G401.6 (cell line): ENCODE data around the gene TMEM255B.
"Not testable (repeated sequence)": the region's sequence is repeated elsewhere in the genome, so short reads cannot be mapped to it uniquely, and the experiment has no call there.

ENCODE experiments used
- FAIRE-seq: peaks from 2 replicates; lab custom pipeline; 2012; peaks lifted over from hg19 to GRCh38; lab: Jason Lieb, UNC

TMEM255B gene

GRCh38 chr13:113787694-113788093, 28.7 kb downstream of the TMEM255B start:
- FAIRE-seq: no peak

- no peak for FAIRE-seq
These were observed 29.5 kb downstream of the TMEM255B start for GRCh38 chr13:113788413-113789135.

DNA sequence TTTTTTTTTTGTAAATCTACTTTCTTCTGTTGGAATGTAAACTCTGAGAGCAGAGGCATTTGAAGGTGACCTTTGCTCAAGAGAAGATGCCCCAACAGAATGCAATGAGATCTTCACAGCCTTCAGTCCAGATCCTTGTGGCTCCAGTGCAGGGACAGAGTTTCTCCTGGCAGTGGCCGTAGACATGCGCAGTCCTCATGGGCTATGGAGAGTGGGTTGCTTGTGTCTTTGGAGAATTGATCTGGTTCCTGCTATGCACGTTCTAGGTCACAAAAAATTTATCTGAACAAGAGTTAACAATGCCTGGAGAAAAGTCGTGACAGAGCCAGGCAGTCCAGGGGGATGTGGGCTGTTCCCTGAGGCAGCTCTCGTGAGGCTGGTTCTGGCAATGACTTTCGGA, 30.1 kb downstream of the TMEM255B start:
- no peak for FAIRE-seq

GRCh38 chr13:113789931-113790330, 30.9 kb downstream of the TMEM255B start:
- FAIRE-seq: not testable (repeated sequence)

- no peak for FAIRE-seq
These were observed 32.2 kb downstream of the TMEM255B start for GRCh38 chr13:113791226-113791625.

DNA sequence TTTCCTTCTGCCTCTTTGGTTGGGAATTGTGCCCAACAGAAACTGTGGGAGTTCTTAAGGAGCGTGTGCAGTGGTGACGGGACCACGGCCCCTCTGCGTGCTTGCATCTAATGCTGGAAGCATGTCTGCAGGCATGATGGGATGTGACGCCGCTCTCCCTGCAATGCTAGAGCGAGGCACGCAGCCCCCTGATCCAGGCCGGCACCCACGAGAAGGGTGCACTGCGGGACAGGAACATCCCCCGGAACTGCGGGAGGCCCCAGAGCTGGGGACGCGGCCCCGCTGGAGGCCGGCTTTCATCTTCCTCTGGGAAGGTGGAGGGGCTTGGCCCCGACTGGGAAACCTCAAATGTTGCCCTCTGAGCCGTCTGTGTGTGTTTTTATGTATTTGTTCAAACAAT, 32.7 kb downstream of the TMEM255B start:
- no peak for FAIRE-seq

DNA sequence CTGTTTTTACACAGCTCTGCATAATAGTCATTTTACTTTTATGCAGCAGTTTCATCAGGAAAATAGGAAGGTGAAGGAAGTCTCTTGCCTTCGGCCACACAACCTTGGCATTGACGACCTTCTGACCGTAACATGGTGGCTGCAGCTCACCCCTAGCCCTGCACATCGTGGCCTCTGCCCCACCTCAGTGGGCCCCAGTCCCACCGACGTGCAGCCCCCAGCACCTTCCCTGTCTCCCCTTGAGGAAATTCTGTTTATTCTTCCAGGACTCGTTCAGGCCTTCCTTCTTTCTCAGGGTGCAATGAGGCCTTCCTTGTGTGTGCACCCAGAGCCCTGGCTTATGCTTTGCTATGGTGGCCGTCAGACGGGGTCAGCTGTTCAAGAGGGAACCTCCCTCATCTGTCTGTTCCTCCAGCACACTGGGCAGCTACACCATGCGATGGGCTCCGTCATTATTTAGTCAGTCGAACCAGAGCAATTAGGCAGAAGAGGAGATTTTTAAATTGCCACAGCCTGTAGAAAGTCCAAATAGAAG, 33.3 kb downstream of the TMEM255B start:
- FAIRE-seq: no peak

GRCh38 chr13:113792886-113793717, 34.1 kb downstream of the TMEM255B start:
- no peak for FAIRE-seq

GRCh38 chr13:113793718-113794085, 34.7 kb downstream of the TMEM255B start:
- FAIRE-seq: no peak

- FAIRE-seq: no peak
These were observed 35.1 kb downstream of the TMEM255B start for GRCh38 chr13:113794086-113794485.

DNA sequence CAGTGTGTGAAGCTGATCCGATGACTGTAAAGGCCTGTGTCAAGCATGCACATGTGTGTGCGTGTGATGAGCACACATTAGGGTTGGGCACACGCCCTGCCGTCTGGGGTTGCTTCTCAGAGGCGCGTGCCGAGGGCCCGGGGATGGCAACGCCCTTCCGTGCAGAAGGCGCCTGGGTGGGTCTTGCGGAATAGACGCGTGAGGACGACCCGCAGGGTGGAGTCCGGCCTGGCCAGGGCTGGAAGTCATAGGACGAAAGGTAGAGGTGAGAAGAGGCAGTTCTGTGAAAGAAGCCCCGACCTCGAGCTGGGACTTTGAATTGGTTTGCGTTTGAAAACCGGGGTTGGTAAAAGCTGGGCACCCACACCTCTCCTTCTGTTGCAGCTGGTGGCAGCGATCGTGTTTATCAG, 35.7 kb downstream of the TMEM255B start:
- no peak for FAIRE-seq

- not testable (repeated sequence) for FAIRE-seq
These were observed 36.3 kb downstream of the TMEM255B start for GRCh38 chr13:113795362-113795761.

- FAIRE-seq: no peak
These were observed 37.4 kb downstream of the TMEM255B start for GRCh38 chr13:113796211-113796963.

DNA sequence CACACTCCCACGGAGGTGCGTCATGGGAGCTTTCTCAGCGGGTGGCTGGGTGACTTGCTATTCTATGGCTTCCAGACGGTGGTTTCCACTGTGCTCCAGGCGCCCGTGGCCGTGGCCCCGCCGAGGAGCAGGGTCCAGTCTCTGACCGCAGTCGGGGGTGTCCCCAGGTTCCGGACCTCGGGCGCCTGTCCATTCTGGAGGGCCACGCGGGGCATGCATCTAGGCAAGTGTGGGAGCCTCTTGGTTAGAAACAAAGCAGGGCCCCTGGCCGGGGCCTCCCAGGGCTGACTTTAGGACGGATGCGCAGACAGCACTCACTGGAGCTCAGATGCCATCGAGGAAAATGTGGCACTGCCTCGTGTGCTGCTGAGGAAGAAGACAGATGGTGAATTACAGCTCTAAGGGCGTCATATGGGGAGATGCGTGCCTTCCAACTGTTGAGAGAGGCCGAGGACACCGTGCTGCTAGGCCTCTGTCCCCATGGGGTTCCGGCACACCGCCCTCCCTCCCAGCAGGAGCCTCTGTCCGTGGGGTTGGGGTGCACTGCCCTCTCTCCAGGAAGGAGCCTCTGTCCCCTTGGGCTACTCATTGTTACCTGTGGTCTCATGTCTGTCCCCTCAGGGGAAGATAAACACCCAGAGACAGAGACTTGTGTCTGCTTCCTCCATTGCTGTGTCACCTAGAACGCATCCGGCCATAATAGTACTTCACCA, 38.1 kb downstream of the TMEM255B start:
- no peak for FAIRE-seq

- no peak for FAIRE-seq
These were observed 39.3 kb downstream of the TMEM255B start for GRCh38 chr13:113798200-113798811.

DNA sequence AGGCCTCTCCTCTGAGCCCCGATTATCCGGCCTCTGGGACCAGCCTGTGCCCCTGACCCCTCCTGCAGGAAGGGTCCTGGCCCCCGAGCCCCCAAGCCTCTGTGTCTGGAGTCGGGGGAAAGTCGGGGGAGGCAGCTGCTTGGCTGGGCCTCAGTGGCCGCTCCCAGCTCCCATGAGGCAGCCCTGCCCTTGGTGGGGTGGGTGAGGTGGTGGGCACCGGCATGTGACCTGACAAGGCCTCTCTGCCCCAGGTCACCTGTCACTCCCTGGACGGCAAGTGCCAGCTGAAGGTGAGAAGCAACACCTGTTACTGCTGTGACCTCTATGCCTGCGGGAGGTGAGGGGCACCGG, 41.5 kb downstream of the TMEM255B start:
- no peak for FAIRE-seq

DNA sequence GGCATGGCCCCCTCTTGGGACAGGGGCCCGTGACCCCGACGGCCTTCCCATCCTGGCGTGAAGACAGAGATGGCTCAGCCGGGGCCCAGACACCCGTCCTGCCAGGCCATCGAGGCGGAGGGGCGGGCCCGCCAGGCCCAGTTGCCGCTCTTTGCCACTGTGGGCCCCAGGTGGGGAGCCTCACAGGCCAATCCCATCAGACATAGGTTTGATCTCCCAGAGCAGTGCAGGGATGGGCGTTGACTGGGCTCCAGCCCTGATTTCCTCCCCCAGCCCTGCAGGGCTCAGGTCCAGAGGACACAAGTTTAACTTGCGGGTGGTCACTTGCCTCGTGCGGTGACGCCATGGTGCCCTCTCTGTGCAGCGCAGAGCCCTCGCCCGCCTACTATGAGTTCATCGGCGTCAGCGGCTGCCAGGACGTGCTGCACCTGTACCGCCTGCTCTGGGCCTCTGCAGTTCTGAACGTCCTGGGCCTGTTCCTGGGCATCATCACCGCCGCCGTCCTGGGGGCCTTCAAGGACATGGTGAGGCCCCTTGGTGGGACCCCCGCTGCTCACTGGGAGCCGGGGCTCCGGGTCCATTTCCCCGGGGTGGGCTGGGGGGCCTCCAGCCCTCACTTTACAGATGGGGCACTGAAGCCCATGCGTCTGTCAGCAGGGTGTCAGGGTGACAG, 42.4 kb downstream of the TMEM255B start:
- no peak for FAIRE-seq

DNA sequence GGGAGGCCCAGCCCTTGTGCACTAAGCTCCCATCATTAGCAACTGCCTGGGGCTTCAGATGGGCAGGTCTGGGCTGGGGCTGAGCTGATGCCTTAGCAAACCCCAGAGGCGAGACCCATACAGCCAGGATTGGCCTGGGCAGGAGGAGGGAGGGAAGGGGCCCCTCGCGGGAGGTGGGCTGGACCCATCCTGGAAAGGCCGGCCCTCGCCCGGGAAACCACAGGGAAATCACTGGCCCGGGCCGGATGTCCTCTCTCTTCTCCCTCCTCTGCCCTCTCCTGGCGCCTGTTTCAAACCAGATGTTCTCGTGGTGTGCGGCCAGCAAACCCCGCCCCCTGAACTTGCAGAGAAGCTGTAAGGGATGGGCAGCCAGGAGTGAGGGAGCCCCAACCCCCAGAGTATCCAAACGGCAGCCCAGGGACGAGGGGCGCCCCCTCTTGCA, 43.1 kb downstream of the TMEM255B start:
- FAIRE-seq: no peak

- FAIRE-seq: no peak
These were observed 43.7 kb downstream of the TMEM255B start for GRCh38 chr13:113802761-113803160.

DNA sequence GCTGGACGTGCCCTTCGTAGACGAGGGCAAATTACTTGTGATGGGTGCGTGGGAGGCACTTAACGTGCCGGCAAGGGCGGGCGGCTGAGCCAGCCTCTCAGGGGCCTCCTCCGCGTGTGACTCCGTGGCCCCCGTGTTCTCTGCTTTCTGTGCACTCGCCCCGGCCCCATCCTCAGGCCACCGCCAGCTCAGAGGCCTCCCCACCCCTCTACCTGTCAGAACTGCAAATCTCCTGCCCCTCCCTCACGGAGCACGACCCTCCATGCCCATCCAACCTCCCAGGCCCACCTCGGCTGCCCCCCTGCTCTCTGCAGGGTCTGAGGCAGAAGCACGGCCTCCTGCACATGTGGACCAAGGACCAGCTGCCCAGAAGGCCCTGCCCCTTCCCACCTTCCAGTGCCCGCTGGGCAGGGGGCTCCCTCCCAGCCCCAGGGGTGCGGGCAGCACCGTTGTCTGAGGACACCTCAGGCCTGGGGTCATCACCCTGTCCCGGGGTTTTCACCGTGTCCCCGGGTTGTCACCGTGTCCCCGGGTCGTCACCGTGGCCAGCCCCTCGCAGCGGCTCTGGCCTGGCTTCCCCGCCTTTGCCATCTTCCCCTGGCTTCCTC, 44.5 kb downstream of the TMEM255B start:
- FAIRE-seq: no peak
